Stimulated activated CD4-positive, alpha-beta T cell treated with anti-CD3 and anti-CD28 coated beads, TNF-alpha, amount 100 ng/mL, for 4 hours (primary cell): ENCODE results near the gene SNTB2.

Source experiments
- DNase-seq, 3 experiments: peaks; one replicate each; pipeline ENCODE4 v3.0.0-alpha.2; 2020; ENCODE audit warnings: low read depth in 3 of 3

The SNTB2 gene

DNA sequence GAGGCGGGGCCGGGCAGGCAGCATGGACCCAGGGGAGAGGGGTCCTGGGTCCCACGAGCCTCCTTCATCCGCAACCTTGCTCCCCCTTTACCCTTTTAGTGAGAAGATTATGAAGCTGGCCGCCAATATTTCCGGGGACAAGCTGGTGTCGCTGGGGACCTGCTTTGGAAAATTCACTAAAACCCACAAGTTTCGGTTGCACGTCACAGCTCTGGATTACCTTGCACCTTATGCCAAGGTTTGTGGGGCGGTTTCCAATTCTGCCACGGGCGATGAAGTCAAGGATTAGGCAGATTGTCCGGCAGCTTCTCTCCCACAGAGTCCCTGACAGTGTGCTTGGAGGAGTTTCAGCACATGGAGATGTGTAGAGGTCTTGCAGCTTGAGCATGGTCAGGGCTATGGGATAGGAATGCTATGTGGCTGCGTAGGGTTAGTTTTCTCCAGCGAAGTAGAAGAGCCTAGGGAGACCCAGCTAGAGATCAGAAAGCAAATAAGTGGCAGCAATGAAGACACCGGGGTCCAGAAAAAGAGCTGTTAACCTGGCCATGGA, 153.2 kb downstream of the SNTB2 start:
- DNase-seq = no peak

DNA sequence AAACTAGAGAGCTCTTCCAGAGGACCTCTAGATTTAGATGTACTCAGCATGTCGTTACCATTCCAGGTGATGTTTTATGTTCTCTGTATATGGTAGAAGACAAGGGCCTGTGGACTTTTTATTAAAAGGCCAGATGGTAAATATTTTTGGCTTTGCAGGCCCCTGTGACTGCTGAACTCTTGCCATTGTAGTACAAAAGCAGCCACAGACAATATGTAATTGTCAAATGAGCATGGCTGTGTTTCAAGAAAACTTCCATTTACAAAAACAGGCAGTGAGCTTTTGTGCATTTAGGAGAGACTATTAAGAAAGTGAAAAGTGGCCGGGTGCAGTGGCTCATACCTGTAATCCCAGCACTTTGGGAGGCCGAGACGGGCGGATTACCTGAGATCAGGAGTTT, 157.2 kb downstream of the SNTB2 start:
- no peak for DNase-seq

DNA sequence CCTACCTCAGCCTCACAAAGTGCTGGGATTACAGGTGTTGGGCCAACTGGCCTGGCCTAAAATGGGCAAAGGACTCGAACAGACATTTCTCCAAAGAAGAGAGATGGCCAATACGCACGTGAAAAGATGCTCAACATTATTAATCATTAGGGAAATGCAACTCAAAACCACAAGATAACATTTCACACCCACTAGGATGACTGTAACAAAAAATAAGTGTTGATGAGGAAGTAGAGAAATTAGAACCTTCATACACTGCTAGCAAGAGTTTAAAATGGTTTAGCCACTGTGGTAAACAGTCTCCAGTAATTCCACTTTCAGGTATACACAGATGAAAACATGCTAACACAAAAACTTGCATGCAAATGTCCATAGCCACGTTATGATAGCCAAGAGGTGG, 159.0 kb downstream of the SNTB2 start:
- no peak for DNase-seq

DNA sequence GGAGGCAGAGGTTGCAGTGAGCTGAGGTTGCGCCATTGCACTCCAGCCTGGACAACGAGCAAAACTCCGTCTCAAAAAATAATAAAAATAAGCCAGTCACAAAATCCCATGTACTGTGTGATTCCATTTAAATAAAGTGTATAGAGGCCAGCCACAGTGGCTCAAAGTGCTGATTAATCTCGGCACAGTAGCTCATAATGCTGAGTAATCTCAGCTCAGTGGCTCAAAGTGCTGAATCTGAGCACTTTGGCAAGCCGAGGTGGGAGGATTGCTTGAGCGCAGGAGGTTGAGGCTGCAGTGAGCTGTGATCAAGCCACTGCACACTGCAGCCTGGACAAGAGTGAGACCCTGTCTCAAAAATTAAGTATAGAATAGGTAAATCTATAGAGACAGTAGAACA, 159.7 kb downstream of the SNTB2 start:
- no peak for DNase-seq

DNA sequence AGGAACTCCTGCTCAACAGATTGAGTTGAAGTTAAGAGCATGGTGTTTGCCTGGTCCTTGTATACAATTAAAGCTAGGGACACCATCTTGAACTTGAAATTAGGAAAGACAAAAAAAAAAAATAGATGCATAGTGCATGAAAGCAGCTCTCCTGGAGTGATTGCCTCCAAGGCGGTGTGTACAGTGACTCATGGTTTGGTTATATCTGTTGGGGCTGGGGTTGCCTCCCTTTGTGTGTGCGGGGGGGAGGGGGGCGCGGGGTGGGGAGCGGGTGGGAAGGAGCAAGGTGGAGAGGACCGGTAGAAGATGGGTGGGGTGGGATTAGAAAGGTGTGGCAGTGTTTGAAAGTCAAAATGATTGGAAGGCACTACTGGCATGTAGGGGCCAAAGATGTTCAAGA, 161.3 kb downstream of the SNTB2 start:
- DNase-seq = no peak

DNA sequence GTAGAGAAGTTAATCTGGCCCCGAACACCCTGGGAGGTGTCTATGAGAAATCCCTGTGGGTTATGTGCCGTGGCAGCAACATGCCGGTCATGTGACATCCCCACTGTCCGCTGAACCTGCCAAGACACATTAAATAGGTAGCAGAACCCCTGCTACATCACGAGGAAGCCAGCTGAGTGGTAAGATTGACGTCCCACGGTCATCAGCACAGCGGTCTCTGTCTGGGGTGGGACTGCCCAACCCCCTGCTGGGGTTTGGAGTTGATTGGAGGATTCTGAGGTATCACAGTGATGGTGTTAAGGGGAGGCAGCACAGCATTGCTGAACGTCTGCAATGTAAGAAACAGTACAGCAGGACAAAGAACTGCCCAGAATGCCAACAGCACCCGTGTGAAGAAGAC, 162.6 kb downstream of the SNTB2 start:
- DNase-seq = no peak

DNA sequence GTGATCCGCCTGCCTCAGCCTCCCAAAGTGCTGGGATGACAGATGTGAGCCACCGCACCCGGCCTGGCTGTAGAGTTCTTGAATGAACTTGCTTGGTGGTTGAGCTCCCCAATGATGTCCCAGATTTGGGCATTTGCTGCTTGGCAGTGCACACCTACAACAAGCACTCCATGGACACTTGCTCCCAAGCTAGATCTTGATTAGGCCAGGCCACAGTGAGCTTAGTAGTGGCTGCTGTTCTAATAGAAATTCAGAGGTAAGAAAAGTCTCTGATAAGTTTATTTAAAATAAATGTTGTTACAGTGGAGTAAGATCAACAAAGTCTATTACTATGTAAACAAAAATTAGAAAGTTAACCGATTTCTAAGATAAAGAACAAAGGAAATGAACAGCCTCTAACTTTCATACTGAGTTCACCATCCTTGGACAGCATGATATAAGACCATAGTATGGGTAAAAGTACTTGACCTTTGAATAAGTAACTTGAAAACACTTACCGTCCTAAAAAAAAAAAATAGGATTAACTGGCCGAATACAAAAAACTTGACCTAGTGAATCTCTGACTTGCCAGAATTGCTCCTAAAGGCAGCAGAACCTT, 163.7 kb downstream of the SNTB2 start:
- DNase-seq = no peak

DNA sequence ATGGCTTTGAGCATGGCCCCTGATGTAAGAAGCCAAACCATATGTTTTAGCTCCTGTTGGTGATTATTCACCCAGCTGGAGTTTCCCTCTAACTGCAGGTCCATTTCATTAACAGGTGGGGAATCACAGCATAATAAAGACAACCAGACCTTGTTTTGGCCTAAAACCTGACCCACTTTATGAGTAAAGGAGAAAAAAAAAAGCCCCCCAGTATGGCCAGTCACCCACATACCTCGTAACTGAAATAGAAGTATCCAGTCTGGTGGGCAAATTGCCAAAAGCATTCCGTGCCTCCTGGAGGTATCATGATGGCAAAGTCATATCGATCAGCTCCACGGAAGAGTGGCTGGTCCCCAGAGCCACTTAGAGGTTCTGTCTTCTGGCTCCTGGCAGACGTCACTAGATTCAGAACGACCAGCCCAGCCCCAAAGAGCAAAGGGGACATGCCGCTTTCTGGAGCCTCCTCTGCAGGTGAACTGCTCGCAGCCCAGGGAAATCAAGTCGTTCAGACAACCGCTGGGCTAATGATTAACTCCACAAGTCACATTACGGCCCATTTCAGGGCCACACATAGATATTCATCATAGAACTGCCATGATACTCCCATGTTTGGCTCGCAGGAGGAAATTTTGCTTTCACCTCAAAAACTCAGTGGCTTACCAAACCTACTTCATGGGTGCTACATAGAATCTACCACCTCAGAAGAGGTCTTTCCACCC, 164.5 kb downstream of the SNTB2 start, which contains the start of gene TMED6:
TMED6 (minus strand) TSS at position 478 of the 719 bp plus-strand sequence; CDS start at position 445, 33 bp downstream.
- no peak for DNase-seq
